H4 (cell line): Measurements from ENCODE around the gene BCL6B. TPM values are rescaled to one million over a fixed set of nuclear protein-coding genes. Genes with fewer than 3 reads are reported as not detected.
"Not testable (repeated sequence)": the region's sequence is repeated elsewhere in the genome, so short reads cannot be mapped to it uniquely, and the experiment has no call there.

ENCODE experiments used
- DNase-seq: peaks from one replicate; pipeline ENCODE4 v3.0.0-alpha.2; 2015; ENCODE audit warnings: low spot score
- total RNA-seq: library from RNA; depleted of rRNA; stranded (reverse); fragments of >200 nt; shearing (Covaris generic); gene quantifications from 2 replicates; pipeline ENCODE4 v1.2.3, GENCODE V29; 2014; rRNA removed

Gene BCL6B, protein sequence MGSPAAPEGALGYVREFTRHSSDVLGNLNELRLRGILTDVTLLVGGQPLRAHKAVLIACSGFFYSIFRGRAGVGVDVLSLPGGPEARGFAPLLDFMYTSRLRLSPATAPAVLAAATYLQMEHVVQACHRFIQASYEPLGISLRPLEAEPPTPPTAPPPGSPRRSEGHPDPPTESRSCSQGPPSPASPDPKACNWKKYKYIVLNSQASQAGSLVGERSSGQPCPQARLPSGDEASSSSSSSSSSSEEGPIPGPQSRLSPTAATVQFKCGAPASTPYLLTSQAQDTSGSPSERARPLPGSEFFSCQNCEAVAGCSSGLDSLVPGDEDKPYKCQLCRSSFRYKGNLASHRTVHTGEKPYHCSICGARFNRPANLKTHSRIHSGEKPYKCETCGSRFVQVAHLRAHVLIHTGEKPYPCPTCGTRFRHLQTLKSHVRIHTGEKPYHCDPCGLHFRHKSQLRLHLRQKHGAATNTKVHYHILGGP
- not detected in 2 replicates for total RNA-seq

DNA sequence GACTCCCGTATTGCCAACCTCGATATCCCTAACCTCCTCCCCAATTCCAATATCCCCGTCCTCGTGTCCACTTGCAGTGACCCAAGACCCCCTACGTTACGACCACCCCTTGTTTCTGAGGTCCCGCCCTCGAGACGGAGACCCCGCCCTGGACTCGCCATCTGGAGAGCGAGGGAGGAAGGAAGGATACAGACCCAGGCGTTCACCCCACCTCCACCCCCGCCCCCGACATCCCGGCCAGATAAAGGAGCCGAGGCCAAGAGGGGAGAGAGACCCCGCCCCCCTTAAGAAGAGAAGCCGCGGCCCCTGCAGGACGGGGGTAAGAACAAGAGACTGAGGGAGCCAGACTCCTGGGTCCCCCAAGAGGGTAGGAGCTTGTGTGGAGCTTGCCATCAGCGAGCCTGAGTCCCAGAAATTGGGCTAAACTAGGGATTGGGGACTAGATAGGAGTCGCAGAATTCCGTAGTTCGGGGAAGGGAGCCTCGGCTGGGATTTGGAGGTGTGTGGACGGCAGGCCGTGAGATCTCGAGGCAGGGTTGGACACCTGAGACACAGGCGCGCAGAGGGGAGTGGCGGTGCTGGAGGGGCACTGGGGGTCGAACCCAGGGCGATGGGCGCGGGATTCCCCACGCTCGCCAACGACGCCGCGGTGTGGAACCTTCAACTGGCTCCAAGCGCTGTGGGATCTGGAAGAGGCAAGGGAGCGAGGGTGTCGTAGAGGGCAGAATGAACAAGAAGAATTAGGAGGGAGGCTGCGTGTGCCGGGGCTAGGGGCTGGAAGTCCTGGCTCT, at the start of gene BCL6B:
BCL6B (plus strand) TSS at position 270 of the 791 bp plus-strand sequence. CDS start 622 bp downstream, outside the sequence.
- DNase-seq, result no peak

DNA sequence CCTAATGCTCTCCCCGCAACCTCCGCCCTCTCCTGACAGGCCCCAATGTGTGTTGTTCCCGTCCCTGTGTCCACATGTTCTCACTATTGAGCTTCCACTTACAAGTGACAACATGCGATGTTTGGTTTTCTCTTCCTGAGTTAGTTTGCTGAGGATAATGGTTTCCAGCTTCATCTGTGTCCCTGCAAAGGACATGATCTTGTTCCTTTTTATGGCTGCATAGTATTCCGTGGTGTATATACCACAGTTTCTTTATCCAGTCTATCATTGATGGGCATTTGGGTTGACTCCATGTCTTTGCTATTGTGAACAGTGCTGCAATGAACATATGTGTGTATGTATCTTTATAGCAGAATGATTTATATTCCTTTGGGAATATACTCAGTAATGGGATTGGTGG, 43.4 kb upstream of the BCL6B start:
- not testable (repeated sequence) for DNase-seq

DNA sequence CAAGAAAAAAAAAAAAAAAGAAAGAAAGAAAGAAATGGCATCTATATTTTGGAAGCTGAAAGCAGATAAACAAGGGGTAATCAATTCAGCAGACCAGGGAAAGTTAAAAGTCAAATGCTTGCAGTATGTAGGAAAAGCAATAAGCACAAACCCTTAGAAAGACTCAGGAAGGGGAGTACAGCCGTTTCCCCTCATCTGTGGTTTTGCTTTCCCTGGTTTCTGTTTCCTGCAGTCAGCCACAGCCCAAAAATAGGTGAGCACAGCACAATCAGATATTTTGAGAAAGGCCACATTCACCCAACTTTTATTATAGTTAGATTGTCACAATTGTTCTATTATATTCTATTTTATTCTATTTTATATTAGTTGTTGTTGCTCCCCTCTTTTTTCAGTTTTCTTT, 41.4 kb upstream of the BCL6B start:
- DNase-seq, result no peak

DNA sequence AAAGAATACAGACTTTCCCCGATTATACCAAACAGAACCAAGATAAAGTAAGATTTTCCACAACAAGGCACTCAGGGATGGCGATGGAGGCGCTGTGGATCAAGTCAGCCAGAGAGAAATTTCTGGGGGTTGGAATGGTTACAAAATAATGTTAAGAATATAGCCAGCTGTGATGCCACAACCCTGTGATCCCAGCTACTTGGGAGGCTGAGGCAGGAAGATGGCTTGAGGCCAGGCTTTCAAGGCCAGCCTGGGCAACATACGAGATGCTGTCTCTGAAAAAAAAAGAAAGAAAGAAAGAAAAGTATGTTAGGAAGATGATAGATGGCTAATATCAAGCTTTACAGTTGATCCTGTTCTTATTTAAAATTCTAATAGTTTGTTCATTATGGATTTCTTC, 37.6 kb upstream of the BCL6B start:
- no peak for DNase-seq

DNA sequence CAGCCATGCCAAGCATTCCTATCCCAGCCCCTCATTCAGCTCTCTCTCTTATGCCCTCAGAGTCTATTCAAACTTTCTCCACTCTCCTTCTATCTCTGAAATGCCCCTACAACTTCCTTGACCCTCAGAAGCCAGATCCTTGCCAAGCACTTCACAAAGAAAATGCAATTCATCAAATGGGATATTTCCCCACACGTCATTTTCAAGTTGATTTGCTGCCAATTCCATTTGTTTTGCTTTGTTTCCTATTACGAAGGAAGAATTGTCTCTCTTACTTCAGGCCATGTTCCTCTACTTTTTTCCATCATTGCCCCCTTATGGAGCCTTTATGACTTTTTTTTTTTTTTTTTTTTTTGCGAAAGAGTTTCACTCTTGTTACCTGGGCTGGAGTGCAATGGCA, 36.2 kb upstream of the BCL6B start:
- DNase-seq, result no peak

DNA sequence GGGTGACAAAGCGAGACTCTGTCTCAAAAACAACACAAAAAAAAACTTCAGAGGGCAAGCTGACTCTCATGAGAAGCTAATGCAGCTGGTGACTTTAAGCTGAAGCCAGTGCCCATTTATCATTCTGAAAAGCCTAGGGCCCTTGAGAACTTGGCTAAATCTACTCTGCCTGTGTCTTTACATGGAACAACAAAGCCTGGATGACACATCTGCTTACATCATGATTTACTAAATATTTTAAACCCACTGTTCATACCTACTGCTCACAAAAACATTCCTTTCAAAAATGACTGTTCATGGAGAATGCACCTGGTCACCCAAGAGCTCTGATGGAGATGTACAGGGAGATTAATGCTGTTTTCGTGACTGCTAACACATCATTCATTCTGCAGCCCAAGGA, 33.1 kb upstream of the BCL6B start:
- DNase-seq, result no peak

DNA sequence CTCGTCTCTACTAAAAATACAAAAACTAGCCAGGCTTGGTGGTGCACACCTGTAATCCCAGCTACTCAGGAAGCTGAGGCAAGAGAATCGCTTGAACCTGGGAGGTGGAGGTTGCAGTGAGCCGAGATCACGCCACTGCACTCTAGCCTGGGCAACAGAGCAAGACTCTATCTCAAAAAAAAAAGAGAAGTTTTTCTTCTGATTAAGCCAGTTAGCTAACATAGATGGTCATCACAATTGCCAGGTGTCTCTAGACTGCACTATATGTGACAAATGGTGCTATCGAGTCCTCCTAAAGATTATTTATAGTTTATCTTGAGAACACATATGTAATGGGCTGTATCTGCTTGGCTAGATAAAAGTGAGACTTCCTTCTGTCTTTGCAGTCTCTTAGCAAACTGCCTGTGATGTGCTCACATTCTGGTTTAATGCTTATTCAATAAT, 29.2 kb upstream of the BCL6B start:
- DNase-seq, result not testable (repeated sequence)

DNA sequence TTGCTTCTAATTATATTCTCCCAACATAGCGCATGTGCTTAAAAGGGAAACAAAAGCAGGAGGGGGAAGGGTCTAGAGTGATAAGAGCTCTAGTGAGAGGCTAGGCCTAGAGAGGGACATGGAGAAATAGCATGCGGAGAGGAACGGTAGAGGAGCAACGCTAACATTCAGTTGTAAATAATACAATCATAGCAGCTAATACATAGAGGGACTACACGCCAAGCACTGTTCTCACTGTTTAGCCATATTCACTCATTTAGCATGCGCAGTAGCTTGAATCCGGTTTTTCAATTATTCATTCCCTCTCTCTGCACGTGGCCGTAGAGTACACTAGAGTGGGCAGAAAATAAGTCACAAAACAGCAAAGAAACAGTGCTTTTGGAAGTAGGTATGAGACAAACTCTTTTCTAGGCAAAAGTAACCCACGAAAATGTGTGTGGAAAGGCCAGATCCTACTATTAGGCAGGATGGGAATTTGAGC, 28.7 kb upstream of the BCL6B start:
- DNase-seq, result no peak

DNA sequence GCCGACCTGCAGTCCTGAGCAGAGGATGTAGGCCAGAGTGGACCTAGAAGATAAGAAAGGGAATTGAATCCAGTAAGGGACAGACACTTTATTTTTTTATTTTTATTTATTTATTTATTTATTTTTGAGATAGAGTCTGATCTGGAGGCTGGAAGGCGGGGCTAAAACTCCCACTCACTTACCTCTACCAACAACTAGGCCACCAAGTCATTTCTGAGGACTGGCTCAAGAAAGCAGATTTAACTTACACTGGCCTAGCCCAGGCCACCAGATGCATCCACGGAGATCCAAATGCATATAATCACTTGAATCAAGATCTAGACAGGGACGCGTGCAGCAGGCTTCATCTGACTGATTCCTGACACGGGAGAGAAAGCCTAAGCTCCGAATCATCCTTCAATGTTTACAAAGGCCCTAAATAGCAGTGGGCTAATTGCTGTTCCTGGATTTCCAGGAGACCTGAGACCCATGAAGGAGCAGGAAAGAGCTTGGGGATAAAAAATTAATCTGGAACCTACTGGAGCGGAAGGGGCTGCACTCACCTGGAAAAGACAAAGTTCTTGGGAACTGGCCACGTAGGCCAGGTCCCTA, 28.1 kb upstream of the BCL6B start:
- DNase-seq, result no peak

DNA sequence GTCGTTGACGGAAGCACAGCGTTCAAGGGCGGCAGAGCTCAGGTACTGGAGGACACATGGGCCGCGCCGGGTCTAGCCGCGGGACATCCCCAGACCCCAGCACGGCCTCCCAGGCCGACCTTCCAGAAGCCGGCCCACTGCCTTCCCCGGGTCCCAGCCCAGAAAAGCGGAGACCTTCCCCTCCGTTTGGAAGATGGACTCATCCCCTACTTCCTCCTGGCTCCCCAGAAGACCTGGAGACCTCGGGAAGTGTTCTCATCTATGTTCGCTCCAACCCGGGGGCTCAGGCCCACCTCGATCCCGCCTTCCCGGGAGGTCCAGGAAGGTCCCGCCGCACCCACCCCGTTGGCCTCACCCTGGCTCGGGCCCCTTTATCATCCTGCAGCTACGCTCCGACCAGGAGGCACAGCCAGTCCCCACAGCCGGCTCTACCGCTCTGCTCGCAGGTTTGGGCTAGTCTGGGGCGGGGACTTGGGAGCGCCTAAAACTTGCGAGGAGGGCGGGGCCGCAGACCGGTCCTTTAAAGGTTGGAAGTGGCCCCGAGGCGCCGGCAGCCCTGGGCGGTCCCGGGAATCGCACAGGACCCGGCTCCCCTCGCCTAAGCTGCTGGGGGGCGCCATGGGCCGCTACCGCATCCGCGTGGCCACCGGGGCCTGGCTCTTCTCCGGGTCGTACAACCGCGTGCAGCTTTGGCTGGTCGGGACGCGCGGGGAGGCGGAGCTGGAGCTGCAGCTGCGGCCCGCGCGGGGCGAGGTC, 27.2 kb upstream of the BCL6B start, which contains the start of gene ALOX12:
ALOX12 (plus strand) TSS at position 550 of the 756 bp plus-strand sequence; CDS start at position 619, 69 bp downstream.
- DNase-seq, result no peak

DNA sequence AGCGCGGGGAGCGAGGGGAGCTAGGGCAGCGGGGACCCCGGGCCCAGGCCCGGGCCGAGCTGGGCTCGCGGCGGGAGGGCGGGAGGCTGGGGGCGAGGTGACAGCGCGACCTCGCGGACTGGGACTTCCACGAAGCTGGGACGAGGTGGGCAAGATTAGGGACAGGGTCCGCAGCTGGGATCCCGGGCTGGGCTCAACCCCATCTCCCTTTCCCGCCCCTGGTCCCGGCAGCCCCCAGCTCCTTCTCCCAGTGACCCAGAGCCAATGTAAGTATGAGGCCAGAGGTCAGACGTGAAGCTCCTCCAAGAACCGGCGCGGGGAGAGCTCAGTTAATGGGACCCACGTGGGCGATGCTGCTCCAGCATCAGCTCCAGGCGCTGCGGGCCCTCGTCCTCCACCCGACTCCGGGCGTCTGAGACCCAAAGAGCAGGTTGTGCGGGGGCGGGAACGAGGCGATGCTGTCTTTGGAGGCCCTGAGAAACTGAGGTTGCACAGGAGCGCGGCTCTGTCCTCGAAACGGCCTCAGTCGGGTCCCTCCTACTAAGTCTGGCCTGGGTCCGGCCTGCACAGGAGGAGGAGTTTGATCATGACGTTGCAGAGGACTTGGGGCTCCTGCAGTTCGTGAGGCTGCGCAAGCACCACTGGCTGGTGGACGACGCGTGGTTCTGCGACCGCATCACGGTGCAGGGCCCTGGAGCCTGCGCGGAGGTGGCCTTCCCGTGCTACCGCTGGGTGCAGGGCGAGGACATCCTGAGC, 26.4 kb upstream of the BCL6B start:
- DNase-seq, result no peak

DNA sequence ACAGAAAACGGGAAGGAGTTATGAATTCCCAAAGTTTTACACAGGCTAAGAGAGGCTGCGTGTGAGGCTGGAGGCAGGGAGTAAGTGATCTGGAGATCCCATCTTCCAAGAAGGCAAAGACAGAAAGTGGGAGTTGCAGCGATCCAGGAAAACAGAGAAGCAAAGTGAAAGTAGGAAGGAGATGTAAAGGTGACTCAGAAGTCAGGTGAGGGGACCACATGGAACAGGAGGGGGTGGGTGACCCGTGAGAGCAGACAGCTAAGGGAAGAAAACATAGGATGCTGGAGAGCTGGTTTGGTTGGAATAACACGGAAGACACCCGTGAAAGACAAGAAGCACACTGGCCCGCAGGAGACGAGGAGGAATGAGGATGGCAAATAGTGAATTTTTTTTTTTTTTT, 25.7 kb upstream of the BCL6B start:
- no peak for DNase-seq

DNA sequence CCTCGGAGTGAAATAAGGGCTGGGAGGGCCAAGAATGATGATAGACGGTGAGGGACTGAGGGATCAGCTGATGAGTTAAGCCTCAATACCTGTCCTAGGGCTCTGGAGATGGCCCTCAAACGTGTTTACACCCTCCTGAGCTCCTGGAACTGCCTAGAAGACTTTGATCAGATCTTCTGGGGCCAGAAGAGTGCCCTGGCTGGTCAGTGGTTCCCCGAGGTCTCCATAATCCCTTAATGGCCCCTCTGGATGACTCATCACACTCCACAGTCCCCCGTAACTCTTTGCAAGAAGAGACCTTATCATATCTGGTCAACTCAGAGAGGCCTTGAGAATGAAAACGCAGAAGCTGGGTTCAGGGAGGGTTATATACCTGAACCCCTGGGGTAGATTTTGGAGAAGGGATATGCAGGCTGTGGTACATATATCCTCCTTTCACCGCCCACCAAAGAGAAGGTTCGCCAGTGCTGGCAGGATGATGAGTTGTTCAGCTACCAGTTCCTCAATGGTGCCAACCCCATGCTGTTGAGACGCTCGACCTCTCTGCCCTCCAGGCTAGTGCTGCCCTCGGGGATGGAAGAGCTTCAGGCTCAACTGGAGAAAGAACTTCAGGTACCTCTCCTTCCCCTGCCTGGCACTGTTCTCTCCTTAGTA, 23.9 kb upstream of the BCL6B start:
- DNase-seq, result no peak

DNA sequence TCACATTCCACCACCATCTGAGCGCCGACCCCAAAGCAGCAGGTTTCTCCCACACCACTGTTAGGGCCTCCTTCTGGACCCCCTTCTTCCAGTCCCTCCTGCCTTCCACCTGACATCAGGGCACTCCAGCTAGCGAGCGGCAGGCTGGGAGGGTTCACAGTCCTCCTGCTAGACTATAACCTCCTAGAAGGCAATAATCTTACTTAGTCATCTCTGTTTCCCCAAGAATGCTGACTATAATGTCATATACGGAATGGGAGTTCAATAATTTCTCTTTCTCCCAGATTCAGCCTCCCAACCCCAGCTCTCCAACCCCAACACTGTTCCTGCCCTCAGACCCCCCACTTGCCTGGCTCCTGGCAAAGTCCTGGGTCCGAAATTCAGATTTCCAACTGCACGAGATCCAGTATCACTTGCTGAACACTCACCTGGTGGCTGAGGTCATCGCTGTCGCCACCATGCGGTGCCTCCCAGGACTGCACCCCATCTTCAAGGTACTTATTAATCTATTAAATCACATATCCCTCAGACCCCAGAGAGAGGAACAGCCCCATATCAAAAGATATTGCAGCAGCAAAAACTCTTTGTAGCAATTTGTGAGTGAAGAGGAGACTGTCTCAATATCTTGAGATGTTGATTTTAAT, 21.4 kb upstream of the BCL6B start:
- no peak for DNase-seq

DNA sequence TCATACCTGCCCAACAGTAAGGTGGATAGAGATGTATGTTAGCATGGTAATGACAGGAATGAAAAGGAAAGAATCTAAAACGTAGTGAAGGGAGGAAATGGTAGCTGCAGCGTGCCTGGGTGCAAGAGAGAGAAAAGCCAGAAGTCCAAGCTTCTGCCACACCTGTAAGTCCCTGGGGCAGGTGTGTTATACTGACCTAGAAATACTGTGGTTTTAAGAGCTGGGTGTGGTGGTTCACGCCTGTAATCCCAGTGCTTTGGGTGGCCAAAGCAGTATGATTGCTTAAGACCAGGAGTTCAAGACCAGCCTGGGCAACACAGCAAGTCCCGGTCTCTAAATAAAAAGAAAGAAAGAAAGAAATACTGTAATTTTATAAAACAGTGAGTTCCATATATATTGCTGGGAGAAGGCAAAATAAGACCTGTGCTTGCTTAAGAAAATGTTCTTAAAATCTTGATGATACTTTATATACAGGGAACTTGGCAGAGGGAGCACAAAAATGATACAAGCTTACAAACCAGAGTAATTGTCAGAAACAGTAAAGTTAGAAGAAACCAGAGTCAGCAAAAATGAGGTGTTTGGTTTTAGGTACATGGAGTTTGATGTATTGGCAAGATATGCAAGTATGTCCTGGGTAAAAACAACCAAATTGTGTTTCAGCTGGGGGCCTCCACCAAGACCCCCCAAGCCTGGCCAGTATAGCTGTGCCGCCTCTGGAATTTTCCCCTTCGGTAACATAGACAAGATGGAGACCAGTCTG, 20.4 kb upstream of the BCL6B start:
- no peak for DNase-seq

DNA sequence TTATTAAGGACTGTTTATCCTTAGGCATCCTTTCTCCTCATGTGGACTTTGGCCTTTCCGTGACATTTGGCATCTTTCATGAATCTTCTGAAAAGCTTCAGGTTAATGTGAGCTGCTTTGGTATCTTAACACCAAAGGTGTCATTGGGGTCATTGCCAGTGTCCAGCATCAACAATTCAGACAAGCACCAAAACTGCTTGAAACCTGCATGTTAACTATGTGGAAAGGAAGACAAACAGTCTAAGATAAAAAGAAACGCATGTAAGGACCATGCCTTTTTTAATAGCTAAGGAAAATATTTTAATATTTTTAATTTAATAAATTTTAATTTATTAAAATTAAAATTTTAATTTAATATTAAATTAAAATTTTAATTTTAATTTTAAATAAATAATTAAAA, 19.1 kb upstream of the BCL6B start:
- DNase-seq, result no peak

DNA sequence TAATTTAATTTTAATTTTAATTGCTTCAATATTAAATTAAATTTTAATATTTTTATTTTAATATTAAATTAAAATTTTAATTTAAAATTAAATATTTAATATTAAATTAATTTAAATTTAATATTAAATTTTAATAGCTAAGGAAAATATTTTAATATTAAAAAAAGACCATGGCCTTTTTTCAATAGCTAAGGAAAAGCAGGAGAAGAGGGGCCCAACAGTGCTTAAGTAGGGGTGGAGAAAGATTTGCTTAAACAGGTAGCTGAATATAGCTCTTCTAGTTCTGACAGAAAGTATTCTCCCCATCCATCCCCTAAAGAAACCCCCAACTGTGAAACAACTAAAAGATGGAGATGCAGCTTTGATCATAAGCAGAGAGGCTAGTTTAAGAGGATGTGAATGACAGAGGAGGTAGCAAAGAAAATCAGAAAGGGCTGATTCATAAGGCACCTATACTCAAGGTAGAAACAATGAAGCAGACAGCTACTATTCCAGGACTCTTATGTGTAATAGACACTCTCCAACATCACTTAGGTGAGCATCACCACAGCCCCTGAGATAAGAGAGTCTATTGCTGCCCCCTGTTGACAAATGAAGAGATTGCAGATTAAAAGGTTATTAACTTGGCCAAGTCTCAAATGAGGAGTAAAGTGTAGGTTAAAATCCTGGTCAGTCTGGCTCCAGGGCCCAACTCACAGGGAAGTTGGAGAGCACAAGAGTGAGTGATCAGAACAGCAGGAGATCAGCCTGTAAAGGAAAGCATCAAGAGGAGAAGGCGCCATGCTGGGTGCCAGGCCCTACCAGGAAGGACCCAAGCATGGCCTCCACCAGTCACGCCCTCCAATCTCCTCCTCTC, 18.2 kb upstream of the BCL6B start:
- DNase-seq, result peak; percentile 48

DNA sequence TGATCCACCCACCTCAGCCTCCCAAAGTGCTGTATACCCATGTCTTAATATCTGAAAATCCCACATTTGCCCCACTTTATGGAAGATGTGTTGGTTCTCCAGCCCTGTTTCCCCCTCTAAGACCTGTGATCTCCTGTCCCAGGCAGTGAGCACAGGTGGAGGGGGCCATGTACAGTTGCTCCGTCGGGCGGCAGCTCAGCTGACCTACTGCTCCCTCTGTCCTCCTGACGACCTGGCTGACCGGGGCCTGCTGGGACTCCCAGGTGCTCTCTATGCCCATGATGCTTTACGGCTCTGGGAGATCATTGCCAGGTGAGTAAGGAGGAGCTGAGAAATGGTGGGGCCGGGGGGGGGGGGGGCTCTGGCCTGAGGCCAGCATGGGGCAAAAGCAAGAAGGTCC, 17.1 kb upstream of the BCL6B start:
- DNase-seq, result no peak
